ENCODE data around the gene DIP2C.

- TF ChIP-seq CTCF (IDR thresholded peaks at IDR 0.05): no peak
- no peak for TF ChIP-seq POLR2A (IDR thresholded peaks at IDR 0.05)
These were observed 428.5 kb downstream of the DIP2C start for GRCh38 chr10:260819-261429.

Measured in prostate gland (tissue), 2 donors.